B cell (primary cell): Measurements from ENCODE around the gene MROH8. TPM values are rescaled to one million over a fixed set of nuclear protein-coding genes. Genes with fewer than 3 reads are reported as not detected.

ENCODE experiments used
- ATAC-seq: fragments of 200-7000 bp; cut with Tn5 transposase; one replicate; pipeline ENCODE4 v1.10.0; 2021; ENCODE audit warnings: low read depth, mild to moderate bottlenecking, moderate number of reproducible peaks, moderate library complexity
- CTCF ChIA-PET: fragments of 350-600 bp; sonication (Branson Sonifier 250); formaldehyde crosslinking; loops from one replicate; lab custom pipeline; 2021; ENCODE audit warnings: antibody characterized with exemption, inconsistent platforms; lab: Charles Lee
- POLR2A ChIA-PET: fragments of 350-600 bp; sonication (Branson Sonifier 250); formaldehyde crosslinking; loops from one replicate; lab custom pipeline; 2021; ENCODE audit warnings: antibody characterized with exemption; lab: Charles Lee
- DNase-seq: peaks from one replicate; pipeline ENCODE4 v3.0.0; 2013
- H2AFZ ChIP-seq: 2 replicates; pipeline ENCODE4 v1.6.1; 2012; ENCODE audit warnings: mild to moderate bottlenecking, low read depth, low read length; ENCODE audit not compliant: insufficient read depth, poor library complexity, severe bottlenecking
- H3K27ac ChIP-seq, 2 donors: 1 replicate in 1 of 2; 2 replicates in 1 of 2; pipeline ENCODE4 v1.5.1; 2012 to 2013; ENCODE audit warnings: low read length in 2 of 2, mild to moderate bottlenecking in 2 of 2, moderate library complexity in 1 of 2
- H3K27me3 ChIP-seq, 4 experiments: fragments of 200-600 bp in 1 of 4; sonication (generic) in 1 of 4; replicated peaks in 1 of 4; 1 replicate in 2 of 4; 2 replicates in 2 of 4; pipeline versions ENCODE4 v1.6.1 to v1.7.0; 2013 to 2016; ENCODE audit warnings: low read length in 3 of 4, mild to moderate bottlenecking in 2 of 4, mixed read lengths in 1 of 4, moderate library complexity in 1 of 4; ENCODE audit not compliant: insufficient read depth in 4 of 4, control insufficient read depth in 3 of 4; ENCODE audit errors: control extremely low read depth in 1 of 4
- H3K36me3 ChIP-seq, 2 experiments: replicated peaks in 1 of 2; 1 replicate in 1 of 2; 2 replicates in 1 of 2; pipeline versions ENCODE4 v1.6.1 to v1.7.1; 2013; ENCODE audit warnings: low read length in 1 of 2; ENCODE audit not compliant: insufficient read depth in 2 of 2, control insufficient read depth in 1 of 2; ENCODE audit errors: control extremely low read depth in 1 of 2, extremely low read depth in 1 of 2
- H3K4me1 ChIP-seq, 2 donors: fragments of 200-600 bp in 1 of 2; sonication (generic) in 1 of 2; 1 replicate in 1 of 2; 2 replicates in 1 of 2; pipeline versions ENCODE4 v1.5.1 to v1.6.1; 2013 to 2017; ENCODE audit warnings: low read length in 2 of 2; ENCODE audit not compliant: control insufficient read depth in 2 of 2, insufficient read depth in 2 of 2
- H3K4me2 ChIP-seq: replicated peaks from 2 replicates; pipeline ENCODE3; 2012; ENCODE audit warnings: mild to moderate bottlenecking, low read depth, low read length; ENCODE audit not compliant: poor library complexity, severe bottlenecking
- H3K4me3 ChIP-seq, 5 experiments: fragments of 200-600 bp in 1 of 5; sonication (generic) in 1 of 5; 1 replicate in 3 of 5; 2 replicates in 2 of 5; pipeline versions ENCODE4 v1.5.1 to v1.7.0; 2011 to 2016; ENCODE audit warnings: low read length in 4 of 5, mild to moderate bottlenecking in 4 of 5, low read depth in 2 of 5, control low read depth in 1 of 5, moderate library complexity in 1 of 5; ENCODE audit not compliant: insufficient read depth in 1 of 5; ENCODE audit errors: control extremely low read depth in 1 of 5, extremely low read depth in 1 of 5
- H3K79me2 ChIP-seq: fragments of 200-600 bp; sonication (generic); one replicate; pipeline ENCODE4 v1.6.0; 2016; ENCODE audit warnings: low read length; ENCODE audit not compliant: control insufficient read depth, insufficient read depth
- H3K9ac ChIP-seq: fragments of 200-600 bp; sonication (generic); 2 replicates; pipeline ENCODE4 v1.6.1; 2017; ENCODE audit warnings: mild to moderate bottlenecking, low read length, moderate library complexity
- H3K9me3 ChIP-seq, 3 donors: one replicate each; pipeline versions ENCODE4 v1.6.1 to v1.7.1; 2013; ENCODE audit warnings: low read length in 2 of 3; ENCODE audit not compliant: control insufficient read depth in 2 of 3, insufficient read depth in 1 of 3; ENCODE audit errors: control extremely low read depth in 1 of 3
- H4K20me1 ChIP-seq: 2 replicates; pipeline ENCODE4 v1.6.0; 2012; ENCODE audit warnings: mild to moderate bottlenecking, low read length; ENCODE audit not compliant: insufficient read depth, control insufficient read depth, poor library complexity, severe bottlenecking
- H3K27ac Mint-ChIP-seq: one replicate; pipeline ENCODE4 v1.8.0; 2021; ENCODE audit warnings: mixed read lengths
- H3K27me3 Mint-ChIP-seq: one replicate; pipeline ENCODE4 v1.8.0; 2021; ENCODE audit warnings: mixed read lengths
- H3K4me1 Mint-ChIP-seq: one replicate; pipeline ENCODE4 v1.8.0; 2021; ENCODE audit warnings: mixed read lengths
- H3K4me3 Mint-ChIP-seq: one replicate; pipeline ENCODE4 v1.8.0; 2021; ENCODE audit warnings: mixed read lengths
- H3K9me3 Mint-ChIP-seq: one replicate; pipeline ENCODE4 v1.8.0; 2022; ENCODE audit warnings: mixed read lengths; ENCODE audit not compliant: insufficient read depth
- CTCF ChIP-seq: fragments of 200-600 bp; IDR thresholded peaks from one replicate; pipeline ENCODE4 v1.8.0; 2022; ENCODE audit warnings: antibody characterized with exemption, mild to moderate bottlenecking
- EZH2 ChIP-seq: IDR thresholded peaks from 2 replicates; pipeline ENCODE4 v1.6.1; 2012; ENCODE audit warnings: borderline replicate concordance, low read depth, mild to moderate bottlenecking, moderate library complexity, low read length; ENCODE audit not compliant: insufficient read depth, poor library complexity, severe bottlenecking
- WGBS: methylation state at CpG from one replicate; pipeline ENCODE4 v1.1.5; 2013; ENCODE audit warnings: missing lambda C conversion rate; ENCODE audit not compliant: insufficient coverage; 5-methylcytosine and 5-hydroxymethylcytosine counted together
- intact Hi-C: fragments of 100-400 bp; cut with micrococcal nuclease; formaldehyde crosslinking; loops from one replicate; pipeline ENCODE4 v1.10.0; 2022
- polyA plus RNA-seq: library from polyadenylated mRNA; depleted of rRNA; stranded (reverse); fragments of >200 nt; gene quantifications from 2 replicates; pipeline ENCODE4 v1.2.3, GENCODE V29; 2012
- total RNA-seq, 2 donors: library from RNA; stranded (reverse); fragments of 120-200 nt in 1 of 2; gene quantifications; 1 replicate in 1 of 2; 2 replicates in 1 of 2; pipeline versions ENCODE4 v1.2.3 to v1.2.4, GENCODE V29; 2013 to 2022

Gene MROH8
- total and polyA plus RNA-seq, 2 donors (not counting 1 experiment from before 2014, with no cell fraction given): 3.8 to 4.6 TPM

- peaks cover under 1% of the 10 kb centered on the region for H4K20me1 ChIP-seq
- no peak overlapping the region for H3K4me3 Mint-ChIP-seq
- H3K9ac ChIP-seq: no peak overlapping the region
- POLR2A ChIA-PET: no interaction called here
- H3K27me3 ChIP-seq: no peaks in the 10 kb centered on the region
- no peak overlapping the region for H3K4me2 ChIP-seq
- ATAC-seq (no peak), DNase-seq (no peak)
- H3K27ac ChIP-seq: no peak overlapping the region
- H3K27me3 Mint-ChIP-seq: no peaks in the 10 kb centered on the region
- peaks cover 0 to 4% (median 3%) of the 10 kb centered on the region in 3 donors for H3K9me3 ChIP-seq
- H3K4me1 Mint-ChIP-seq: peaks cover 23% of the 10 kb centered on the region
- WGBS: no CpG with 5 or more reads among the region's 3 CpGs
- H3K36me3 ChIP-seq: peaks cover 2 to 4% of the 10 kb centered on the region in 2 experiments
- H3K4me3 ChIP-seq: no peak overlapping the region
- no peak overlapping the region for H2AFZ ChIP-seq
- intact Hi-C loops: no loop called here
- no peak overlapping the region for H3K27ac Mint-ChIP-seq
- no peaks in the 10 kb centered on the region for H3K9me3 Mint-ChIP-seq
- CTCF ChIA-PET: no interaction called here
- TF ChIP-seq CTCF (no peak), EZH2 (no peak)
- peaks cover 53% of the 10 kb centered on the region for H3K79me2 ChIP-seq
- peaks cover 0 to 17% of the 10 kb centered on the region in 2 donors for H3K4me1 ChIP-seq
Measured at GRCh38 chr20:37075932-37076685, 103.2 kb downstream of the MROH8 start.
